ENCODE data around the gene RIC1. TPM values are rescaled to one million over a fixed set of nuclear protein-coding genes. Genes with fewer than 3 reads are reported as not detected.

The RIC1 gene
- polyA plus RNA-seq, 1 of the 3 experiments (the other 2 are of a cell fraction) = 21.9 TPM

DNA sequence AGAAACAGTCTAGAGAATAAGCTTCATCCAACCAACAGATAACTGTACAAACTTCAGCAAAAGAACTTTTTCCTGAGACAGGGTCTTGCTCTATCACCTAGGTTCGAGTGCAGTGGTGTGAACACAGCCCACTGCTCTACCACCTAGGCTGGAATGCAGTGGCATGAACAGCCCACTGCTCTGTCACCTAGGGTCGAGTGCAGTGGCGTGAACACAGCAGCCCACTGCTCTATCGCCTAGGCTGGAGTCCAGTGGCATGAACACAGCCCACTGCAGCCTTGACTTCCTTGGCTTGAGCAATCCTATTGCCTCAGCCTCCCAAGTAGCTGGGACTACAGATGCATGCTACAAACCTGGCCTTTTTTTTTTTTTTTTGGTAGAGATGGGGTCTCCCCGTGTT lies 160.6 kb downstream of the RIC1 start (continued):
- TF ChIP-seq, protein P1, sequence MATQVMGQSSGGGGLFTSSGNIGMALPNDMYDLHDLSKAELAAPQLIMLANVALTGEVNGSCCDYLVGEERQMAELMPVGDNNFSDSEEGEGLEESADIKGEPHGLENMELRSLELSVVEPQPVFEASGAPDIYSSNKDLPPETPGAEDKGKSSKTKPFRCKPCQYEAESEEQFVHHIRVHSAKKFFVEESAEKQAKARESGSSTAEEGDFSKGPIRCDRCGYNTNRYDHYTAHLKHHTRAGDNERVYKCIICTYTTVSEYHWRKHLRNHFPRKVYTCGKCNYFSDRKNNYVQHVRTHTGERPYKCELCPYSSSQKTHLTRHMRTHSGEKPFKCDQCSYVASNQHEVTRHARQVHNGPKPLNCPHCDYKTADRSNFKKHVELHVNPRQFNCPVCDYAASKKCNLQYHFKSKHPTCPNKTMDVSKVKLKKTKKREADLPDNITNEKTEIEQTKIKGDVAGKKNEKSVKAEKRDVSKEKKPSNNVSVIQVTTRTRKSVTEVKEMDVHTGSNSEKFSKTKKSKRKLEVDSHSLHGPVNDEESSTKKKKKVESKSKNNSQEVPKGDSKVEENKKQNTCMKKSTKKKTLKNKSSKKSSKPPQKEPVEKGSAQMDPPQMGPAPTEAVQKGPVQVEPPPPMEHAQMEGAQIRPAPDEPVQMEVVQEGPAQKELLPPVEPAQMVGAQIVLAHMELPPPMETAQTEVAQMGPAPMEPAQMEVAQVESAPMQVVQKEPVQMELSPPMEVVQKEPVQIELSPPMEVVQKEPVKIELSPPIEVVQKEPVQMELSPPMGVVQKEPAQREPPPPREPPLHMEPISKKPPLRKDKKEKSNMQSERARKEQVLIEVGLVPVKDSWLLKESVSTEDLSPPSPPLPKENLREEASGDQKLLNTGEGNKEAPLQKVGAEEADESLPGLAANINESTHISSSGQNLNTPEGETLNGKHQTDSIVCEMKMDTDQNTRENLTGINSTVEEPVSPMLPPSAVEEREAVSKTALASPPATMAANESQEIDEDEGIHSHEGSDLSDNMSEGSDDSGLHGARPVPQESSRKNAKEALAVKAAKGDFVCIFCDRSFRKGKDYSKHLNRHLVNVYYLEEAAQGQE (IDR thresholded peaks at IDR 0.05; ENCODE audit: low read depth, low read length) = no peak
- TF ChIP-seq, protein P2, sequence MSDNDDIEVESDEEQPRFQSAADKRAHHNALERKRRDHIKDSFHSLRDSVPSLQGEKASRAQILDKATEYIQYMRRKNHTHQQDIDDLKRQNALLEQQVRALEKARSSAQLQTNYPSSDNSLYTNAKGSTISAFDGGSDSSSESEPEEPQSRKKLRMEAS (IDR thresholded peaks at IDR 0.05; ENCODE audit: low read depth) = no peak
- TF ChIP-seq RXRA (IDR thresholded peaks at IDR 0.05; ENCODE audit: borderline replicate concordance, low read depth) (no peak), MXI1 (IDR thresholded peaks at IDR 0.05; ENCODE audit: low read depth, low read length) (no peak), FOXM1 (IDR thresholded peaks at IDR 0.05; ENCODE audit: low read depth) (no peak), RAD21 (IDR thresholded peaks at IDR 0.05; ENCODE audit: low read length) (no peak)

DNA sequence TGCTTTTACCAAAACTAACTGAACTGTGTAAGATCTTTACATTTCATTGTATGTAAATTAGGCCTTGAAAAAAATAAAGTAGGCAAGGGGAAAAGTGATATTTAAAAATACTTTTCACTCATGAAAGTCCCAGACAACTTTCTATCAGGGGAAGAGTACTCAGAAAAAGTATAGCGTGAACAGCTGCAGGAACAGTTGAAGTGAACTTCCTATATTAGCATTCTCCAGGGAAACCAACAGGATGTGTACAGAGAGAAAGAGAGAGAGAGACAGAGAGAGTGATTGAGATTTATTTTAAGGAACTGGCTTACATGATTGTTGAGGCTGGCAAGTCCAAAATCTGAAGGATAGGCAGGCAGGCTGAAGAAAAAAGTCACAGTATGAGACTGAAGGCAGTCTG lies 162.0 kb downstream of the RIC1 start:
- CTCF ChIA-PET = no interaction called here
- WGBS (ENCODE audit: low lambda C conversion rate) = 93% methylated on average over 1 of the region's 1 CpG

More for the DNA sequence above, 162.0 kb downstream of the RIC1 start:
- POLR2A ChIA-PET = no interaction called here
- Histone ChIP-seq H3K79me2 (ENCODE audit: insufficient read depth) (no peaks in the 10 kb centered on the region), H3K9me3 (no peaks in the 10 kb centered on the region), H3K27ac (ENCODE audit: low read depth in 2 of 2, low read length in 1 of 2) (no peak overlapping the region), H4K20me1 (ENCODE audit: insufficient read depth) (no peaks in the 10 kb centered on the region), H2AFZ (ENCODE audit: low read depth) (no peak overlapping the region), H3K36me3 (replicated peaks in 1 of 2; ENCODE audit: control insufficient read depth in 1 of 2, insufficient read depth in 2 of 2, low read length in 1 of 2) (peaks cover 17 to 20% of the 10 kb centered on the region in 2 experiments), H3K4me1 (ENCODE audit: control insufficient read depth in 1 of 2, insufficient read depth in 2 of 2, low read depth in 1 of 2, low read length in 1 of 2) (no peaks in the 10 kb centered on the region), H3F3A (replicated peaks; ENCODE audit: insufficient read depth) (peaks cover 8% of the 10 kb centered on the region), H3K9ac (no peak overlapping the region), H3K4me2 (no peak overlapping the region), H3K9me2 (no peaks in the 10 kb centered on the region), H3K4me3 (ENCODE audit: low read depth in 2 of 2, low read length in 1 of 2) (no peak overlapping the region), H3K27me3 (ENCODE audit: insufficient read depth) (no peaks in the 10 kb centered on the region)
- TF ChIP-seq, protein P3, sequence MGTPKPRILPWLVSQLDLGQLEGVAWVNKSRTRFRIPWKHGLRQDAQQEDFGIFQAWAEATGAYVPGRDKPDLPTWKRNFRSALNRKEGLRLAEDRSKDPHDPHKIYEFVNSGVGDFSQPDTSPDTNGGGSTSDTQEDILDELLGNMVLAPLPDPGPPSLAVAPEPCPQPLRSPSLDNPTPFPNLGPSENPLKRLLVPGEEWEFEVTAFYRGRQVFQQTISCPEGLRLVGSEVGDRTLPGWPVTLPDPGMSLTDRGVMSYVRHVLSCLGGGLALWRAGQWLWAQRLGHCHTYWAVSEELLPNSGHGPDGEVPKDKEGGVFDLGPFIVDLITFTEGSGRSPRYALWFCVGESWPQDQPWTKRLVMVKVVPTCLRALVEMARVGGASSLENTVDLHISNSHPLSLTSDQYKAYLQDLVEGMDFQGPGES (IDR thresholded peaks at IDR 0.05; ENCODE audit: low read depth, low read length) = no peak
- TF ChIP-seq MXI1 (IDR thresholded peaks at IDR 0.05; ENCODE audit: low read depth, low read length) = no peak
- TF ChIP-seq RFX5 (IDR thresholded peaks at IDR 0.05; ENCODE audit: low read length) = no peak
- TF ChIP-seq TEAD4 (IDR thresholded peaks at IDR 0.05; ENCODE audit: borderline replicate concordance, insufficient read depth) = no peak
- no peak for TF ChIP-seq EZH2phosphoT487 (IDR thresholded peaks at IDR 0.05; ENCODE audit: borderline replicate concordance, low read depth)
- no peak for TF ChIP-seq POLR2AphosphoS5 (IDR thresholded peaks at IDR 0.05; ENCODE audit: low read depth, low read length)
- TF ChIP-seq FOSL2 (IDR thresholded peaks at IDR 0.05; ENCODE audit: borderline replicate concordance, low read depth) = no peak
- no peak for TF ChIP-seq GABPA (IDR thresholded peaks at IDR 0.05; ENCODE audit: low read depth)
- no peak for TF ChIP-seq CHD2 (IDR thresholded peaks at IDR 0.05; ENCODE audit: low read length, partially characterized antibody)
- TF ChIP-seq, protein P4, sequence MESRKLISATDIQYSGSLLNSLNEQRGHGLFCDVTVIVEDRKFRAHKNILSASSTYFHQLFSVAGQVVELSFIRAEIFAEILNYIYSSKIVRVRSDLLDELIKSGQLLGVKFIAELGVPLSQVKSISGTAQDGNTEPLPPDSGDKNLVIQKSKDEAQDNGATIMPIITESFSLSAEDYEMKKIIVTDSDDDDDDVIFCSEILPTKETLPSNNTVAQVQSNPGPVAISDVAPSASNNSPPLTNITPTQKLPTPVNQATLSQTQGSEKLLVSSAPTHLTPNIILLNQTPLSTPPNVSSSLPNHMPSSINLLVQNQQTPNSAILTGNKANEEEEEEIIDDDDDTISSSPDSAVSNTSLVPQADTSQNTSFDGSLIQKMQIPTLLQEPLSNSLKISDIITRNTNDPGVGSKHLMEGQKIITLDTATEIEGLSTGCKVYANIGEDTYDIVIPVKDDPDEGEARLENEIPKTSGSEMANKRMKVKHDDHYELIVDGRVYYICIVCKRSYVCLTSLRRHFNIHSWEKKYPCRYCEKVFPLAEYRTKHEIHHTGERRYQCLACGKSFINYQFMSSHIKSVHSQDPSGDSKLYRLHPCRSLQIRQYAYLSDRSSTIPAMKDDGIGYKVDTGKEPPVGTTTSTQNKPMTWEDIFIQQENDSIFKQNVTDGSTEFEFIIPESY (IDR thresholded peaks at IDR 0.05; ENCODE audit: borderline replicate concordance, low read depth) = no peak
- TF ChIP-seq, protein P5, sequence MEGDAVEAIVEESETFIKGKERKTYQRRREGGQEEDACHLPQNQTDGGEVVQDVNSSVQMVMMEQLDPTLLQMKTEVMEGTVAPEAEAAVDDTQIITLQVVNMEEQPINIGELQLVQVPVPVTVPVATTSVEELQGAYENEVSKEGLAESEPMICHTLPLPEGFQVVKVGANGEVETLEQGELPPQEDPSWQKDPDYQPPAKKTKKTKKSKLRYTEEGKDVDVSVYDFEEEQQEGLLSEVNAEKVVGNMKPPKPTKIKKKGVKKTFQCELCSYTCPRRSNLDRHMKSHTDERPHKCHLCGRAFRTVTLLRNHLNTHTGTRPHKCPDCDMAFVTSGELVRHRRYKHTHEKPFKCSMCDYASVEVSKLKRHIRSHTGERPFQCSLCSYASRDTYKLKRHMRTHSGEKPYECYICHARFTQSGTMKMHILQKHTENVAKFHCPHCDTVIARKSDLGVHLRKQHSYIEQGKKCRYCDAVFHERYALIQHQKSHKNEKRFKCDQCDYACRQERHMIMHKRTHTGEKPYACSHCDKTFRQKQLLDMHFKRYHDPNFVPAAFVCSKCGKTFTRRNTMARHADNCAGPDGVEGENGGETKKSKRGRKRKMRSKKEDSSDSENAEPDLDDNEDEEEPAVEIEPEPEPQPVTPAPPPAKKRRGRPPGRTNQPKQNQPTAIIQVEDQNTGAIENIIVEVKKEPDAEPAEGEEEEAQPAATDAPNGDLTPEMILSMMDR (IDR thresholded peaks at IDR 0.05) = no peak
- no peak for TF ChIP-seq MEF2A (IDR thresholded peaks at IDR 0.05; ENCODE audit: borderline replicate concordance, low read depth)
- TF ChIP-seq RAD21 (IDR thresholded peaks at IDR 0.05; ENCODE audit: low read length) = no peak
- no peak for TF ChIP-seq RXRA (IDR thresholded peaks at IDR 0.05; ENCODE audit: borderline replicate concordance, low read depth)
- TF ChIP-seq SMC3 (IDR thresholded peaks at IDR 0.05; ENCODE audit: low read depth, low read length) = no peak
- TF ChIP-seq, protein P6, sequence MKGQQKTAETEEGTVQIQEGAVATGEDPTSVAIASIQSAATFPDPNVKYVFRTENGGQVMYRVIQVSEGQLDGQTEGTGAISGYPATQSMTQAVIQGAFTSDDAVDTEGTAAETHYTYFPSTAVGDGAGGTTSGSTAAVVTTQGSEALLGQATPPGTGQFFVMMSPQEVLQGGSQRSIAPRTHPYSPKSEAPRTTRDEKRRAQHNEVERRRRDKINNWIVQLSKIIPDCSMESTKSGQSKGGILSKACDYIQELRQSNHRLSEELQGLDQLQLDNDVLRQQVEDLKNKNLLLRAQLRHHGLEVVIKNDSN (IDR thresholded peaks at IDR 0.05; ENCODE audit: borderline replicate concordance, low read depth) = no peak
- DNase-seq = no peak

Data from SK-N-SH (cell line).